Ramos (cell line): ENCODE results near the gene SLC7A14.

ENCODE experiments used
- in situ Hi-C: fragments of 300-500 bp; cut with MboI; formaldehyde crosslinking; loops from one replicate; pipeline ENCODE4 v1.14.3; 2022; ENCODE audit warnings: low sequenced_read_pairs; ENCODE audit not compliant: unreplicated experiment

SLC7A14 gene

GRCh38 chr3:170502297-170502696 is 83.6 kb downstream of the SLC7A14 start:
- in situ Hi-C loops = no loop called here

- in situ Hi-C loops = no loop called here
Observed at GRCh38 chr3:170500995-170501394, 84.9 kb downstream of the SLC7A14 start.

GRCh38 chr3:170500462-170500861 is 85.4 kb downstream of the SLC7A14 start:
- in situ Hi-C loops = no loop called here

- in situ Hi-C loops = no loop called here
Observed at GRCh38 chr3:170499562-170500156, 86.2 kb downstream of the SLC7A14 start.

GRCh38 chr3:170497207-170498095 is 88.4 kb downstream of the SLC7A14 start:
- in situ Hi-C loops = no loop called here

GRCh38 chr3:170496868-170497140 is 89.1 kb downstream of the SLC7A14 start:
- in situ Hi-C loops = no loop called here

GRCh38 chr3:170496026-170496867 is 89.6 kb downstream of the SLC7A14 start:
- in situ Hi-C loops = no loop called here

GRCh38 chr3:170494766-170495165 is 91.1 kb downstream of the SLC7A14 start:
- in situ Hi-C loops = no loop called here

- in situ Hi-C loops = no loop called here
Observed at GRCh38 chr3:170493712-170494182, 92.1 kb downstream of the SLC7A14 start.

GRCh38 chr3:170491901-170492300 is 94.0 kb downstream of the SLC7A14 start:
- in situ Hi-C loops = no loop called here

- in situ Hi-C loops = no loop called here
Observed at GRCh38 chr3:170490828-170491560, 94.9 kb downstream of the SLC7A14 start.

- in situ Hi-C loops = no loop called here
Observed at GRCh38 chr3:170488802-170489201, 97.1 kb downstream of the SLC7A14 start.

- in situ Hi-C loops = no loop called here
Observed at GRCh38 chr3:170487031-170487430, 98.8 kb downstream of the SLC7A14 start.

GRCh38 chr3:170486398-170486797 is 99.5 kb downstream of the SLC7A14 start:
- in situ Hi-C loops = no loop called here

GRCh38 chr3:170485696-170486095 is 100.2 kb downstream of the SLC7A14 start:
- in situ Hi-C loops = no loop called here

- in situ Hi-C loops = no loop called here
Observed at GRCh38 chr3:170485294-170485693, 100.6 kb downstream of the SLC7A14 start.

- in situ Hi-C loops = no loop called here
Observed at GRCh38 chr3:170484869-170485268, 101.0 kb downstream of the SLC7A14 start.

GRCh38 chr3:170483485-170484262 is 102.2 kb downstream of the SLC7A14 start:
- in situ Hi-C loops = no loop called here

GRCh38 chr3:170482199-170482598 is 103.7 kb downstream of the SLC7A14 start:
- in situ Hi-C loops = no loop called here
